ENCODE results near the gene NRG3. TPM values are rescaled to one million over a fixed set of nuclear protein-coding genes. Genes with fewer than 3 reads are reported as not detected.

Gene NRG3
- polyA plus RNA-seq, 3 donors: 0.07 to 0.34 (median 0.18) TPM

GRCh38 chr10:81928119-81928518 lies 53.1 kb downstream of the NRG3 start:
- 87 to 100% (median 100%) methylated on average over 1 of the region's 1 CpG for WGBS, 3 donors
- H3K27ac ChIP-seq (ENCODE audit: low read depth, low read length): no peak overlapping the region

GRCh38 chr10:81943583-81943982 lies 68.6 kb downstream of the NRG3 start:
- WGBS, 3 donors: 72 to 75% (median 72%) methylated on average over 2 of the region's 2 CpGs
- H3K27ac ChIP-seq (ENCODE audit: low read depth, low read length): no peak overlapping the region

DNA sequence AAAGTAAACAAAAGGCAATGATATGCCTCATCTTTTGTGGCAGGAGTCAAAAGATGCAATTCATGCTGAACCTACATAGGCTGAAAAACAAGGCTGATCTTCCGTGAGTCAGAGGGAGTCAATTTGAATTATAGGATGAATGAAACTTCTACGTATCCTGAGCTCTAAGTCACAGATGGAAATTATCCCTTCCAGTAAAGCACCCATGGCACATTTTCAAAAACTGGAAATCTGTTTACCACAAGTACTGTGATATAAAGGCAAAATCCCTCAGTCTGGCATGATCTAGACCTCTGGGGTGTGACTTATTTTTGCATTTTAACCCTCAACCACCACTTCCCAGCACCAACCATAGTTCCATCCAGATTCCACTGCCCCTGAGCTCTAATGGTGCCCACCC lies 69.6 kb downstream of the NRG3 start:
- WGBS, 3 donors: 61 to 82% (median 63%) methylated on average over 2 of the region's 2 CpGs
- H3K27ac ChIP-seq (ENCODE audit: low read depth, low read length): no peak overlapping the region

GRCh38 chr10:81949283-81949682 lies 74.3 kb downstream of the NRG3 start:
- no peak overlapping the region for H3K27ac ChIP-seq (ENCODE audit: low read depth, low read length)
- 61 to 72% (median 72%) methylated on average over 5 of the region's 5 CpGs for WGBS, 3 donors

DNA sequence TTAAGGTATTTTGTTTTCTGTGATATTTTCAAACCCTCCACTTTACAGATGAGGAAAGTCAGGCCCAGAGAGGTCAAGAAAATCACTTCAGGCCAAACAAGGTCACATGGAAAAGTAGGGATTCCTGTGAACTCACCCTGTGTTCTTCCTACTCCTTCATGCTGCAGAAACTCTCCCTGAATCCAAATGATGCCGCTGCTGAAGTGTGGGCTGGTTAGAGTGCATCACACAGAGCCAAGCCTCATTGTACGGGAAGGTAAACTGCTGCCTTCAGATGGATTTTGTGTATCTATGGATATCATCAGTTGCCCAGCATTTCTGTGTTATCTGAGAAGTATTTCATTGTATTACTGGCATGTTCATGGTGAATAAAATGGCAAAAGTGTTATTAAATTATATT lies 75.4 kb downstream of the NRG3 start:
- no peak overlapping the region for H3K27ac ChIP-seq (ENCODE audit: low read depth, low read length)
- 77 to 87% (median 81%) methylated on average over 2 of the region's 2 CpGs for WGBS, 3 donors

DNA sequence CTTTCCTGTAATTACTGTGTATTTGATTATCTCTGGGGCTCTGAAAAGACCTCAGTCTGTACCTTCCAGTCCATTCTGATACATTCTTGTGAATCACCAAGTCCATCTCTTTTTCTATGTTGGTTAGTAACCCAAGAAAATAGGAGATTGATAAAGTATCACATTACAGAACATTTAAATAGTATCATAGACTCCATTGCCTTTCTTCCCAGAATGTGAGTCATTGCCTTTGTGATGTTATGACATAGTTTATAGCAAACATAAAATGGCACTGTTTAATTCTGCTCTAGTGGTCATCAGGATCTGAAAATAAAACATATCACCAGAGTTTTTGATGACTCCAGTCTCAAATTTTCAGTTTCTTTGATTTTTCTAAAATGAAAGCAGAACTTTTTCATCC lies 78.4 kb downstream of the NRG3 start:
- no peak overlapping the region for H3K27ac ChIP-seq (ENCODE audit: low read depth, low read length)

- no peak overlapping the region for H3K27ac ChIP-seq (ENCODE audit: low read depth, low read length)
- 36 to 54% (median 37%) methylated on average over 2 of the region's 2 CpGs for WGBS, 3 donors
Measured at GRCh38 chr10:81957976-81958375, 83.0 kb downstream of the NRG3 start.

DNA sequence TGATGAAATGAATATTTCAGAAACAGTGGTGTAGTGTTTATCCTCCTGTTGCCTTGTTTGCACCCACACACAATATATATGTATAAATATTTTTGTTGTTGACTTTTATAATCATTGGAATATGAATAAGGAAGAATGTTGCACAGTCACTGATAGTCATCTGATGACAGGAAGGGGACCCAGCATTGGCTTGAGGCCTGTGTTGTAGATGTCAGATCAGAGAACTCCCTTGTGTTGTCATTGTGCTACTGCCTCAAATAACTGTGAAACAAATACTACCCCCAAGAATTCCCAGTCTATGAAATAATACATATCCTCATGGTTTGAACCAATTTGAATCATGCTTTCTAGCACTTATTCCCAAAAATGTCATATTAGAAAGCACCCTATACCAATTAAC lies 84.0 kb downstream of the NRG3 start:
- no peak overlapping the region for H3K27ac ChIP-seq (ENCODE audit: low read depth, low read length)

DNA sequence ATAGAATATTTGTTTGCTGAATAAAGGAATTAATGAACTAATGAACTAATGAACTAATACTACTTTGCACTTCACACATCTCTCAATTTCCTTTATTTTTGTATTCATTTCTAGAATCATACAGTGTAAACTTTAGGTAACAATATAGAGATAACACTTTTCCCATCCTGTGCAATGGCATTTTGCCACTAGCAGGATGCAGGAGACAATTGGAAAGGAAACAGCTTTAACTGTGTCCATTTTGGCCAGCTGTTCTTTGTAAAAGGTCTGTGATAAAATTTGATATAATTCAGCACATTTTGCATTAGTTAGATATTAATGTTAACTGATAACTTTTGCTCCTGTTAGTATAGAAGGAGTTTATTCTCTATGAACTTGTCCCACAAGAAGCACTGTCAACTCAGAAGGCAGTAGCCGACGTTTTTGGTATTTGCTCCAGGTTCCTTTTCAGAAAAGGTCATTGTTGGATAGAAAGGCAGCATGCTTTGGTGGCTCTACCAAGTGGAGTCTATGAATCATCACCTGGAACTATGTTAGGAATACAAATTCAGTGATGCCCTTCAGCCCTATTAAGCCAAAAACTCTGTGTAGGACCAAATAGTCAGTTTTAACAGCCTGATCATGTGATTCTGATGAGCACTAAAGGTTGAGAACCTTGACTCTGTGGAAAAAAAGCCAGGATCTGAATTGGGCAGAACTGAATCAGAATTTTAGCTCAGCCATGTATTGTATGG lies 86.6 kb downstream of the NRG3 start:
- no peak overlapping the region for H3K27ac ChIP-seq (ENCODE audit: low read depth, low read length)
- WGBS, 3 donors: 43 to 58% (median 48%) methylated on average over 2 of the region's 2 CpGs

DNA sequence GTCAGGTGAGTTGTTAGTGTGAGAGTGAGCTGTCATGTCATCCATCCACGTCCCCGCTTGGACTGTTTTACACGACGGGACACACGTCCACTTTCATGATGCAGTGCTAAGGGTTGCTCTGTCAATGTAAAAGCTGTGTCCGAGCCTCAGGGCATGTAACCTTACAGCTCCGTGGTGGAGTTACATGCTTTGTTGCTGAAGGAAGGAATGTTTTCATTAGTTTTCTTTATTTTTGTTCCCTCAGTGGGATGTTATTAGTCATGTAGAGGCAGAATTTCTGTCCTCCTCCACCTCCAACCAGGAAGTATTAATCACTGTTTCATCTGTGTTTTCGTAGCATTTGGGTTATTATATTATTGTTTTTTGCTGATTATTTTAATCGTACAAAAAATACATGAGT lies 88.6 kb downstream of the NRG3 start:
- WGBS, 3 donors: 80 to 90% (median 87%) methylated on average over 9 of the region's 9 CpGs
- no peak overlapping the region for H3K27ac ChIP-seq (ENCODE audit: low read depth, low read length)

GRCh38 chr10:81967716-81968115 lies 92.7 kb downstream of the NRG3 start:
- no peak overlapping the region for H3K27ac ChIP-seq (ENCODE audit: low read depth, low read length)

DNA sequence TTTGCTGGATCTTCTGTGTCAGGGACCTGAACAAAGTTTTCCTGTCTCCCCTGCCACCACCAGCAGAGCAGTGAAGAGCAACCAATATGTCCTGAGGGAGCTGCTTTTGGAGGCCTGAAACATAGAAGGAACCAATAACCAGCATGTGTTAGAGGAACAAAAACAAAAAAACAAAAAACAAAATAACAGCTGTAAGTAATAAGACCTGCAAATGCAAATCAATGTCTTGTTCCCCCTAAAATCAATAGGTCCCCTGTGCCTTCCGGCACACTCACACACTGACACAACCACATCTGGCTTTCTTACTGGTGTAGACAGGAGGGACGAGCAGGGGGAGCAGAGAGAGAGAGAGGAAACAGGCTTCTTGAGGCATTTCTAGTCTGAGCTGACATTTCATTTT lies 94.1 kb downstream of the NRG3 start:
- 65 to 78% (median 68%) methylated on average over 2 of the region's 2 CpGs for WGBS, 3 donors
- no peak overlapping the region for H3K27ac ChIP-seq (ENCODE audit: low read depth, low read length)

- H3K27ac ChIP-seq (ENCODE audit: low read depth, low read length): no peak overlapping the region
- 57 to 63% (median 59%) methylated on average over 2 of the region's 2 CpGs for WGBS, 3 donors
Measured at GRCh38 chr10:81978238-81978637, 103.2 kb downstream of the NRG3 start.

DNA sequence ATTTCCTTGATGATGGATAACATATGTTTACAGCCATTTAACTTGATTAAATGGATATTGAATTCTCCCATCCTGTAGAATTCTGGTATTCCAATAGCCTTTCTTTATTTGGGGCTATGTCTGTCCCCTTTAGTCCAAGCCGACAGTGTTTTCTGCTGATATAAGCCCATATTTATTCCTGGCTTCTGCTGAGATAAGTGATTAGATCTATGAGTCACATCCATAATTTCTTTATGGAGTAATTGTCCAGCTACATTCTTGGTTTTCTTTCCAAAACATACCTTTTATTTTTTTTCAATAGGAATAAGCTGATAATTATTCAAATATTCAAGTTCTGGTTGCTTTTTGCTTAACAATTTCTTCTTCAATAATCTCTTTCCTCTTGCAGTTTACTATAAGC lies 106.7 kb downstream of the NRG3 start:
- H3K27ac ChIP-seq (ENCODE audit: low read depth, low read length): no peak overlapping the region
- 75 to 86% (median 82%) methylated on average over 1 of the region's 1 CpG for WGBS, 3 donors

DNA sequence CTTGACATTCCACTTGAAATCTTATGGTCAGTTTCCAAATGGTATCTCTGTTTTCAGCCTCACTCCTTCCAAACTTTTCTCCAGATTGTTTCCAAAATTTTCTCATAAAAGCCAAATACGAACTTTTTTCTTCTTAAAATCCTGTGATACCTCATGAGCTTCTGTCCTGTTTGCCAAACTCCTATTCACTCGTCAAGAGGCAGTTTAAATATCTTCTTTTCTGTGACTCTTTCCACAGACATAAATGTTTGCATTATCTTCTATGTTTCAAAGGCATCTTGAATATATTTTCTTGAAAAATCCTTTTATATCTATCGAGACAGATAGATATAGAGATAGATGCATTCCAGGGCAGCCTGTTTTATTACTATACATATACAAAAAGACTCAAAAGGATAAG lies 109.4 kb downstream of the NRG3 start:
- no peak overlapping the region for H3K27ac ChIP-seq (ENCODE audit: low read depth, low read length)
- 50 to 71% (median 64%) methylated on average over 3 of the region's 3 CpGs for WGBS, 3 donors

GRCh38 chr10:81995254-81995653 lies 120.3 kb downstream of the NRG3 start:
- WGBS, 3 donors: 56 to 66% (median 60%) methylated on average over 3 of the region's 3 CpGs
- H3K27ac ChIP-seq (ENCODE audit: low read depth, low read length): no peak overlapping the region

- WGBS, 3 donors: 65 to 92% (median 87%) methylated on average over 3 of the region's 3 CpGs
- no peak overlapping the region for H3K27ac ChIP-seq (ENCODE audit: low read depth, low read length)
Measured at GRCh38 chr10:81996927-81997326, 121.9 kb downstream of the NRG3 start.

- H3K27ac ChIP-seq (ENCODE audit: low read depth, low read length): no peak overlapping the region
- 19 to 67% (median 59%) methylated on average over 4 of the region's 4 CpGs for WGBS, 3 donors
Measured at GRCh38 chr10:82020999-82021398, 146.0 kb downstream of the NRG3 start.

DNA sequence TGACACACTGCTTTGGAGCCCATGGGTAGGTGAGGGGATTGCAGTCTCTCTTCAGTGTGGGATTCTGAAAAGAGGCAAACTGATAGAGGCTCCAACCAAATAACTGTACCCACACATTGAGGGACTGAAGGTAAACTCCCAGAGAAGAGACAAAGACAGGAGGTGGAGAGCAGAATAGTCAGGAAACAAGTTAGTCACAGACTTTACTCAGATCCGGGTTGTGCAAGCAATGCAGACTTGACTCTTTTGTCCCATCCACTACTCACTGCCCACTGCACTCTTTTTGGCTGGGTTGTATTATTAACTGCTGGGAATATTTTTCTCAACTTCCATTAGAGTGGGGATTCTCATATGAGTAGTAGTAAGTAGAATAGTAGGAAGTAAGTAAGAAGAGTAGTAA lies 152.7 kb downstream of the NRG3 start:
- 55 to 76% (median 70%) methylated on average over 1 of the region's 1 CpG for WGBS, 3 donors
- no peak overlapping the region for H3K27ac ChIP-seq (ENCODE audit: low read depth, low read length)

- no peak overlapping the region for H3K27ac ChIP-seq (ENCODE audit: low read depth, low read length)
Measured at GRCh38 chr10:82037076-82037475, 162.1 kb downstream of the NRG3 start.

DNA sequence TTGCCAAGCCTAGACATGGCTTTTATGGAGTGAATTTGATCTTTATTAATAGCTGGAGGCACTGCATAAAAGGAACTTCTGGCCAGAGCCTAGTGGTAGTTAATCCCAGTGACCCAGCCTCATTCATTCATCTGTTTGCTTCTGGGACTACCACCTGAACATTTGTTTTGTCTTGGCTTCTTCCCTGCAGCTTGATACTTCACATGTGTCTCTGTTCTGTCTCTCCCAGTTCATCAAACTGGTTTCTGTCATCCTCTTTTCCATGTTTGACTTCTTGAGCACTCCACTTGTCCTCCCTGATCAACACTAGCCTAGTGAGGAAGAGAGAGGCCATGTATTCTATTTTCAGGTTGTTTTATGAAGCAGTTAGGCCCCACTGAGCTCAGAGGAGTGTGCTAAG lies 163.6 kb downstream of the NRG3 start:
- no peak overlapping the region for H3K27ac ChIP-seq (ENCODE audit: low read depth, low read length)

Measured in adipose tissue (tissue), 3 donors.